Gastroesophageal sphincter (tissue), 4 donors: Measurements from ENCODE around the gene DPF1. TPM values are rescaled to one million over a fixed set of nuclear protein-coding genes. Genes with fewer than 3 reads are reported as not detected.

Experiments
- ATAC-seq: fragments of 150-250 bp; one replicate; pipeline ENCODE4 v1.9.1; 2016; ENCODE audit warnings: mild to moderate bottlenecking, moderate library complexity
- H3K27ac ChIP-seq, 4 donors: fragments of 200-600 bp; sonication (generic) in 3 of 4; 1 replicate in 3 of 4; 2 replicates in 1 of 4; pipeline ENCODE4 v1.5.1; 2016 to 2019
- H3K27me3 ChIP-seq: fragments of 200-600 bp; sonication (generic); one replicate; pipeline ENCODE4 v1.5.1; 2019
- H3K36me3 ChIP-seq, 2 donors: fragments of 200-600 bp; sonication (generic); one replicate each; pipeline ENCODE4 v1.5.1; 2019; ENCODE audit warnings: control low read depth in 1 of 2
- H3K4me1 ChIP-seq, 3 donors: fragments of 200-600 bp; sonication (generic); 1 replicate in 2 of 3; 2 replicates in 1 of 3; pipeline ENCODE4 v1.5.1; 2016 to 2019; ENCODE audit warnings: control low read depth in 2 of 3
- H3K4me3 ChIP-seq, 2 donors: fragments of 200-600 bp; sonication (generic); one replicate each; pipeline ENCODE4 v1.5.1; 2019; ENCODE audit warnings: mild to moderate bottlenecking in 1 of 2, moderate library complexity in 1 of 2
- H3K9me3 ChIP-seq, 3 donors: fragments of 200-600 bp; sonication (generic); one replicate each; pipeline ENCODE4 v1.5.1; 2017 to 2019; ENCODE audit warnings: control low read depth in 2 of 3
- CTCF ChIP-seq, 4 experiments: fragments of 200-600 bp in 2 of 4; fragments of 450-650 bp in 2 of 4; sonication (generic) in 1 of 4; IDR thresholded peaks; one replicate each; pipeline ENCODE4 v1.5.1; 2017 to 2019; ENCODE audit warnings: antibody characterized with exemption in 4 of 4, mild to moderate bottlenecking in 2 of 4, moderate library complexity in 2 of 4
- EP300 ChIP-seq: sonication (generic); formaldehyde crosslinking; IDR thresholded peaks from one replicate; pipeline ENCODE4 v1.6.1; 2017; ENCODE audit warnings: antibody characterized with exemption, mild to moderate bottlenecking
- POLR2A ChIP-seq, 2 donors: fragments of 450-650 bp; IDR thresholded peaks; one replicate each; pipeline ENCODE4 v1.6.1; 2017; ENCODE audit warnings: antibody characterized with exemption in 2 of 2, mild to moderate bottlenecking in 2 of 2, moderate library complexity in 1 of 2
- POLR2AphosphoS5 ChIP-seq: sonication (generic); formaldehyde crosslinking; IDR thresholded peaks from one replicate; pipeline ENCODE4 v1.6.1; 2017; ENCODE audit warnings: antibody characterized with exemption
- WGBS, 2 donors: methylation state at CpG; one replicate each; pipeline ENCODE4 v1.1.5; 2018; ENCODE audit warnings: low coverage in 1 of 2; 5-methylcytosine and 5-hydroxymethylcytosine counted together
- total RNA-seq, 4 donors: library from RNA; depleted of rRNA; stranded (reverse); fragments of >200 nt; gene quantifications; one replicate each; pipeline ENCODE4 v1.1.0, GENCODE V29; 2016

The DPF1 gene
- total RNA-seq, 4 donors from 2014 or later = not detected

DNA sequence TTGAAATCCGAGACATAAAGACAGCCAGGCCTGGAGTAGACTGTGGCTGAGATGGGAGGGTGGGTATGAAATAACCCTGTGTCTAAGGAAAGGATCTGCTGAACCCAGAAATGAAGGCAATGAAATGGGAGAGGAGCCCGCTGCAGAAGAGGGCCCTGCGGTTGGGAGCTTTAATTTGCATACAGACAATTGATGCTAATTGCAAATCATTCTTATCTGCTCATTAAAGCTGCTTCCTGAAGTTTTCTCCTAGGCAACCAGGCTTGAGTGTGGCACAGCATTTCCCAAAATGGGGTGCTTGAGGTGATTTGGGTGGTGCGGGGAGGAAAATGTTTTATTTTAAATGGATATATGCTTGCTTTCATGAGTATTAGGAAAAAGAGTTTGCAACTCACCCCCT lies 55.4 kb downstream of the DPF1 start:
- Histone ChIP-seq H3K4me3 (no peak overlapping the region), H3K4me1 (no peaks in the 10 kb centered on the region), H3K9me3 (no peaks in the 10 kb centered on the region), H3K27me3 (no peaks in the 10 kb centered on the region), H3K36me3 (peaks cover 0 to 57% of the 10 kb centered on the region in 2 donors), H3K27ac (no peak overlapping the region)
- 78 to 80% methylated on average over 4 of the region's 4 CpGs for WGBS, 2 donors
- ATAC-seq = no peak
- no peak for TF ChIP-seq POLR2AphosphoS5
- TF ChIP-seq EP300 = no peak
- TF ChIP-seq CTCF (IDR thresholded peaks at IDR 0.05) = no peak
- TF ChIP-seq POLR2A (IDR thresholded peaks at IDR 0.05) = no peak

DNA sequence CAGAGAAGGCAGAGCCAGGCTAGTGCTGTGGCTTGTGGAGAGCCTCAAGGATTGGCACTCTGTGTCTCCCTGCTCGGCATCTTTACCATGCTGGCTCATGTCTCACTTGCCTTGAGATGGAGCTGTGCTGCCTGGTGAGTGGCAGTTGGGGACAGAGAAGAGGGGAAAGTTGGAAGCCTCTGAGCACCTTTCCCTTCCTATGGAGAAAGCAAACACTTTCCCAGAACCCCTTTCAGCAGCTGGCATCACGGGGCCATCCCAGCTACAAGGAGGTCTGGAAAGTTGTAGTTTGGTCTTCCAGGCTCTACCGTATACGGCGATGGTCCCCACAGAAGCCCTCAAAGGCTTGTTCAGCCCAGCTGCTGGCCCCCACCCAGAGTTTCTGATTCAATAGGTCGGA lies 58.7 kb downstream of the DPF1 start:
- H3K27me3 ChIP-seq = no peaks in the 10 kb centered on the region
- H3K27ac ChIP-seq = no peak overlapping the region
- H3K4me1 ChIP-seq = no peaks in the 10 kb centered on the region
- 100% methylated on average over 1 of the region's 6 CpGs; no CpG with 5 or more reads in 1 of the 2 donors for WGBS, 2 donors
- H3K9me3 ChIP-seq = peaks cover 0 to 12% (median 0%) of the 10 kb centered on the region in 3 donors
- ATAC-seq = no peak
- no peak overlapping the region for H3K4me3 ChIP-seq
- TF ChIP-seq EP300 = no peak
- peaks cover 0 to 83% of the 10 kb centered on the region in 2 donors for H3K36me3 ChIP-seq

- H3K36me3 ChIP-seq = peaks cover 0 to 92% of the 10 kb centered on the region in 2 donors
- H3K4me1 ChIP-seq = no peaks in the 10 kb centered on the region
- TF ChIP-seq POLR2AphosphoS5 = no peak
- no peak for TF ChIP-seq POLR2A (IDR thresholded peaks at IDR 0.05)
- no peak for TF ChIP-seq CTCF (IDR thresholded peaks at IDR 0.05)
- no peak for TF ChIP-seq EP300
- no peaks in the 10 kb centered on the region for H3K27me3 ChIP-seq
- no peak overlapping the region for H3K27ac ChIP-seq
- peaks cover 0 to 12% (median 0%) of the 10 kb centered on the region in 3 donors for H3K9me3 ChIP-seq
- ATAC-seq = no peak
- no peak overlapping the region for H3K4me3 ChIP-seq
- no CpG with 5 or more reads among the region's 25 CpGs for WGBS, 2 donors
Observed at GRCh38 chr19:38164526-38164925, 59.5 kb downstream of the DPF1 start.

- TF ChIP-seq POLR2A (IDR thresholded peaks at IDR 0.05) (no peak), CTCF (IDR thresholded peaks at IDR 0.05) (no peak), EP300 (no peak), POLR2AphosphoS5 (no peak)
- Histone ChIP-seq H3K27ac (no peak overlapping the region), H3K4me3 (no peak overlapping the region), H3K36me3 (peaks cover 0 to 93% of the 10 kb centered on the region in 2 donors), H3K27me3 (no peaks in the 10 kb centered on the region), H3K9me3 (peaks cover 0 to 12% (median 0%) of the 10 kb centered on the region in 3 donors), H3K4me1 (no peaks in the 10 kb centered on the region)
- no peak for ATAC-seq
- WGBS, 2 donors = 92 to 93% methylated on average over 13 to 15 of the region's 23 CpGs
Observed at GRCh38 chr19:38163419-38164290, 60.4 kb downstream of the DPF1 start.

DNA sequence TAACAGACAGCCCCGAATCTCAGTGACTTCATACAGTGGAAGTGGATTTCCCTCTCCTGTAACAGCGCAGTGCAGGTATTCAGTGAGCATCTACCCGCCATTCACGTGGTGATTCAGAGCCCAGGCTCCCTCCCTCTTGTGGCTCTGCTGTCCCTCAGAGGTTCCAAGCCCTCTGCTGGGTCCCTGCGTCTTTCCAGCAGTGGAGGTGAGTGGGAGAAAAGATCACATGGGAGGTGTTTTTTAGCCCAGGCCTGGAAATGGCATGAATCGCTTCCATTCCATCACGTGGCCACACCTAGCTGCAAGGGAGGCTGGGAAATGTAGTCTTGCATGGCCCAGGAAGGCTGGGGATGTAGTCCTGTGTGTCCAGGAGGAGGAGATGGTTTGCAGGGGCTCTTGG lies 61.4 kb downstream of the DPF1 start:
- H3K27me3 ChIP-seq = no peaks in the 10 kb centered on the region
- H3K27ac ChIP-seq = no peak overlapping the region
- no peak overlapping the region for H3K4me3 ChIP-seq
- peaks cover 0 to 92% of the 10 kb centered on the region in 2 donors for H3K36me3 ChIP-seq
- no peak for TF ChIP-seq CTCF (IDR thresholded peaks at IDR 0.05)
- TF ChIP-seq POLR2AphosphoS5 = no peak
- TF ChIP-seq POLR2A (IDR thresholded peaks at IDR 0.05) = no peak
- no peak for TF ChIP-seq EP300
- no peak for ATAC-seq
- no peaks in the 10 kb centered on the region for H3K4me1 ChIP-seq
- peaks cover 0 to 12% (median 0%) of the 10 kb centered on the region in 3 donors for H3K9me3 ChIP-seq
- 87 to 100% methylated on average over 1 to 4 of the region's 7 CpGs for WGBS, 2 donors
